Fibroblast of skin of left biceps (primary cell): Measurements from ENCODE around the gene IDH3G.

ENCODE experiments used
- DNase-seq, 2 experiments: peaks; one replicate each; pipeline ENCODE4 v3.0.0-alpha.2; 2013; ENCODE audit warnings: low read depth in 2 of 2

The IDH3G gene

GRCh38 chrX:153773741-153774575, 20.2 kb downstream of the IDH3G start:
- no peak for DNase-seq

GRCh38 chrX:153773218-153773611, 21.0 kb downstream of the IDH3G start:
- no peak for DNase-seq

GRCh38 chrX:153772316-153773217, 21.6 kb downstream of the IDH3G start:
- no peak for DNase-seq

GRCh38 chrX:153771415-153772315, 22.5 kb downstream of the IDH3G start:
- no peak for DNase-seq

- DNase-seq = no peak
Observed at GRCh38 chrX:153770601-153771414, 23.4 kb downstream of the IDH3G start.

GRCh38 chrX:153769865-153770600, 24.1 kb downstream of the IDH3G start:
- no peak for DNase-seq

GRCh38 chrX:153769158-153769864, 24.9 kb downstream of the IDH3G start:
- no peak for DNase-seq

- DNase-seq = no peak
Observed at GRCh38 chrX:153768311-153769157, 25.6 kb downstream of the IDH3G start.

GRCh38 chrX:153767674-153768055, 26.5 kb downstream of the IDH3G start:
- no peak for DNase-seq

- DNase-seq = no peak
Observed at GRCh38 chrX:153766871-153767673, 27.1 kb downstream of the IDH3G start.

- DNase-seq = peak; percentile 24 to 43
Observed at GRCh38 chrX:153766098-153766817, 27.9 kb downstream of the IDH3G start.

- DNase-seq = no peak
Observed at GRCh38 chrX:153765138-153766079, 28.8 kb downstream of the IDH3G start.

- no peak for DNase-seq
Observed at GRCh38 chrX:153764786-153765137, 29.4 kb downstream of the IDH3G start.

GRCh38 chrX:153763989-153764755, 30.0 kb downstream of the IDH3G start, which contains the start of gene PLXNB3:
TSS of gene PLXNB3 (plus strand) at chrX:153764249. CDS start at chrX:153765536, 1,287 bp downstream.
- DNase-seq = peak in 1 of 2 experiments; percentile 24

- no peak for DNase-seq
Observed at GRCh38 chrX:153763298-153763932, 30.8 kb downstream of the IDH3G start.
